Liver (tissue), 3 donors: ENCODE data around the gene TBCA.

ENCODE experiments used
- CTCF ChIP-seq: fragments of 150-350 bp; IDR thresholded peaks from 2 replicates; pipeline ENCODE4 v1.5.1; 2017; ENCODE audit warnings: improper control_type of control experiment, low read depth, low read length; ENCODE audit not compliant: missing input control
- EGR1 ChIP-seq, 2 donors: IDR thresholded peaks; 2 replicates each; pipeline ENCODE4 v1.6.1; 2016 to 2018; ENCODE audit warnings: antibody characterized with exemption in 2 of 2, low read depth in 2 of 2
- FOXA1 ChIP-seq: IDR thresholded peaks from 2 replicates; pipeline ENCODE4 v1.6.1; 2016; ENCODE audit warnings: antibody characterized with exemption
- JUND ChIP-seq, 2 donors: IDR thresholded peaks; 2 replicates each; pipeline ENCODE4 v1.6.1; 2016; ENCODE audit warnings: antibody characterized with exemption in 2 of 2
- YY1 ChIP-seq: IDR thresholded peaks from 2 replicates; pipeline ENCODE4 v1.6.1; 2016; ENCODE audit warnings: antibody characterized with exemption, mild to moderate bottlenecking
- TF ChIP-seq, protein P1 (sequence below): IDR thresholded peaks from 2 replicates; pipeline ENCODE4 v1.6.1; 2016; ENCODE audit warnings: antibody characterized with exemption
- donor health status: healthy.
- donor health status: healthy.

GRCh38 chr5:77785229-77785628 is 9.1 kb upstream of the TBCA start:
- TF ChIP-seq CTCF (no peak), FOXA1 (no peak), YY1 (no peak), EGR1 (IDR thresholded peaks at IDR 0.05; ENCODE audit: low read depth in 2 of 2) (no peak), JUND (IDR thresholded peaks at IDR 0.05) (no peak)
- TF ChIP-seq, protein P1, sequence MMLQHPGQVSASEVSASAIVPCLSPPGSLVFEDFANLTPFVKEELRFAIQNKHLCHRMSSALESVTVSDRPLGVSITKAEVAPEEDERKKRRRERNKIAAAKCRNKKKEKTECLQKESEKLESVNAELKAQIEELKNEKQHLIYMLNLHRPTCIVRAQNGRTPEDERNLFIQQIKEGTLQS: no peak
